Retinal pigment epithelial cell (primary cell): ENCODE data around the gene CLEC1A.

Source experiments
- DNase-seq: peaks from one replicate; pipeline ENCODE4 v3.0.0-alpha.2; 2010; ENCODE audit warnings: low read depth
- H3K4me3 ChIP-seq: 2 replicates; pipeline ENCODE4 v1.5.1; 2011; ENCODE audit warnings: mild to moderate bottlenecking, low read length, control low read depth, moderate library complexity
- TF ChIP-seq, protein P1 (sequence below): conservative IDR thresholded peaks from 2 replicates; pipeline ENCODE4 v1.5.1; 2011; ENCODE audit warnings: low read depth, low read length, control low read depth, inconsistent platforms

The CLEC1A gene

DNA sequence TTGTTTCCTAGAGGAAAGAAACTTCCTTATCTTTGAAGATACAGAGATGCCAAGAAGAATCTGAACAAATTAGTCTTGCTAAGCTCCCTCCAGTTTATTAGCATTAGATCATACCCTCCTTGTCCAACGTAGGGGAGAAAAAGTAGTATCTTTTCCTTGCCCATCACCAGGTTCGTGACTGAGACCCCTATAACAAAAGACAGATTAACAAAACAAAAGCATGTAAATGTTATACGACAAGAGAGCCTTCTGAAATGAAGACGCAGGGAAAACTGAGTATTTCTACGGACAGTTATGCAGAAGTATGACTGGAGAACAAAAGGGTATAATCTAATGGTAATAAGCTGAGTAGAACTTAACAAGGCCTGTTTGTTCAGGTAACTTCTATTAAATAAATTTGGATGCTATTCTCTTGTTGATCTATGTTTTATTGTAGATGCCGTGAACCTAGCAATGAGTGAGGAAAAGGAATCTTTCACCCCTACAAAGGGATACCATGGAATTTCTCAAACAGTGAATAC lies 34.1 kb upstream of the CLEC1A start:
- no peak for DNase-seq
- TF ChIP-seq, protein P1, sequence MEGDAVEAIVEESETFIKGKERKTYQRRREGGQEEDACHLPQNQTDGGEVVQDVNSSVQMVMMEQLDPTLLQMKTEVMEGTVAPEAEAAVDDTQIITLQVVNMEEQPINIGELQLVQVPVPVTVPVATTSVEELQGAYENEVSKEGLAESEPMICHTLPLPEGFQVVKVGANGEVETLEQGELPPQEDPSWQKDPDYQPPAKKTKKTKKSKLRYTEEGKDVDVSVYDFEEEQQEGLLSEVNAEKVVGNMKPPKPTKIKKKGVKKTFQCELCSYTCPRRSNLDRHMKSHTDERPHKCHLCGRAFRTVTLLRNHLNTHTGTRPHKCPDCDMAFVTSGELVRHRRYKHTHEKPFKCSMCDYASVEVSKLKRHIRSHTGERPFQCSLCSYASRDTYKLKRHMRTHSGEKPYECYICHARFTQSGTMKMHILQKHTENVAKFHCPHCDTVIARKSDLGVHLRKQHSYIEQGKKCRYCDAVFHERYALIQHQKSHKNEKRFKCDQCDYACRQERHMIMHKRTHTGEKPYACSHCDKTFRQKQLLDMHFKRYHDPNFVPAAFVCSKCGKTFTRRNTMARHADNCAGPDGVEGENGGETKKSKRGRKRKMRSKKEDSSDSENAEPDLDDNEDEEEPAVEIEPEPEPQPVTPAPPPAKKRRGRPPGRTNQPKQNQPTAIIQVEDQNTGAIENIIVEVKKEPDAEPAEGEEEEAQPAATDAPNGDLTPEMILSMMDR: no peak
- H3K4me3 ChIP-seq: no peak overlapping the region

DNA sequence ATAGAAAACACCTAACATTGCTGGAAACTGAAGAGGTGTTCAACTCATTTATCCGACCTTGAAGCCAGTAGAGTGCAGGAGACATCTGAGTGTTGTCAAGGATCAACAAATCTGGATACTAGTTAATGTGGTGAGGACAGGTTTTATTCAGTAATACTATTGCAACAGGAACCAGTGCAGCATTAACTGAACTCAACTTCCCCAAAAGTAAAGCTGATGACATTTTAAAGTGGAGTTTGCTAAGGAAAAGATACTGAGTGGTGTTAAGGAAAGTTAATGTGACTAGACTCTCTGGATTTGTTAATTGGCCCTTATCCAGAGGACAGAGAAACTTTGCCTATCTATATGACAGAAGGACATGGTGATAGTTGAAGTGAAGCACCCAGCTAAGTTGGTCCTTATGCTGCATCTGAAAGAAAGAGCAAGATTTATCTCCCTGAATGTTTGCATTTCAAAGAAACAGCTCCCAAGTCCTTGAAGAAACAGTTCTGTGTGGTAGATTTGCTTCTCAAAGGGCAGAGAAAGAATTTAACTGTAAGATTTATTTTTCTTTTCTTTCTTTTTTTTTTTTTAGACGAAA lies 32.4 kb upstream of the CLEC1A start:
- no peak overlapping the region for H3K4me3 ChIP-seq
- no peak for DNase-seq
- TF ChIP-seq, protein P1: no peak

DNA sequence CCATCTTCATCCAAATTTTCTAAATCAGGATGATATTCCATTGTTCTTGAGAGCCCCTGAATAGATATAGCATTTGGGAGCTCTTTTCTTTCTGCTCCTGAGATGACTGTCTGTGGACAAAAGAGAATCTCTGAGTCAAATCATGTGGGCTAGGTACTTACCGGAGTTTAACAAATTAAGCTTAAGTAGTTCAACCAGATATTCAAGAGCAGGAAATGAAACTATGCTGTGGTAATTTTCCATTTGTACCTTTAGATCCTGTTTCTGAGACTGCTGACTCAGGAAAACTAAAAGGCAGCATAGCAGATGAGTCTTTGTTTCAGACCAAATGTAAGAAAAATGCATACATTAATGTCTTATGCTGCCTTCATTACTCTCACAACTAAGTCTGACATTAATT lies 31.3 kb upstream of the CLEC1A start, which contains the start of gene CLEC7A:
Gene CLEC7A (minus strand): TSS at position 158 of the 400 bp plus-strand sequence. CDS start 117 bp downstream, at position 41.
- TF ChIP-seq, protein P1: no peak
- no peak within 1 kb of the TSS for H3K4me3 ChIP-seq
- no peak for DNase-seq

DNA sequence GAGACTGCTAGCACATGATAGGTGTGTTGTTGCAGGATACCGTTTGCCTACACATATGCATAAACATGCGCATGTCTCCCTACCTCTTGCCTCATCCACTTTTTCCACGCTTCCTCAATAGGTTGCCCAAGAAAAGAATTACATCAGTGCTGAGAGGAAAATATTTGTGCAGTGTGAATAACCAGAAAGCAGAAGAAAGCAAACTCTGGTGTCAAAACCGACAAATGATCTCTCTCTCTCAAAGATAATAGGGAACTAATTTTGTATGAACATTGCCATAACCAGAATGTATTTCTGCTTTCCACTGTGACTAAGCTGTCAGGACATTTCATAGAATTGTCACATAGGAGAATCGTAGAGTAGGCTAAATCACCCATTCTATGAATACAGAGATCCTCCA lies 29.9 kb upstream of the CLEC1A start:
- no peak for DNase-seq
- TF ChIP-seq, protein P1: no peak
- H3K4me3 ChIP-seq: no peak overlapping the region

DNA sequence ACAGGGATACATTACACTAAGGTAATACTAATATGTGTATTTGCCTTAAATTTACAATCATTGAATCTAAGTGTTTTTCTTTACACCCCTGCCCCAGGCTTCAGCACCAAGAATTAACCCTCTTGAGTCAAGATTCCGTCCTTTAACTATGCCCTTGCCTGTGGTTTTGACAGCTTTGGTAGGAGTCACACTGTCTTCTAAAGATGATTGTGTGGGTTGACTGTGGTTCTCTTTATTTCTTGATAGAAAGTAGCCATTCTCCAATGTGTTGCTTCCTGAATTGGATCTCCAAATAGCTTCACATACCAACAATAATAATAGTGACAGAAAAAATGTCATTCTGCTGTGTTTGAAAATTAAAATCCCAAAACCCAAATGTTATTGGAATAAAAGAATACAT lies 27.6 kb upstream of the CLEC1A start:
- H3K4me3 ChIP-seq: no peak overlapping the region
- TF ChIP-seq, protein P1: no peak
- DNase-seq: no peak

DNA sequence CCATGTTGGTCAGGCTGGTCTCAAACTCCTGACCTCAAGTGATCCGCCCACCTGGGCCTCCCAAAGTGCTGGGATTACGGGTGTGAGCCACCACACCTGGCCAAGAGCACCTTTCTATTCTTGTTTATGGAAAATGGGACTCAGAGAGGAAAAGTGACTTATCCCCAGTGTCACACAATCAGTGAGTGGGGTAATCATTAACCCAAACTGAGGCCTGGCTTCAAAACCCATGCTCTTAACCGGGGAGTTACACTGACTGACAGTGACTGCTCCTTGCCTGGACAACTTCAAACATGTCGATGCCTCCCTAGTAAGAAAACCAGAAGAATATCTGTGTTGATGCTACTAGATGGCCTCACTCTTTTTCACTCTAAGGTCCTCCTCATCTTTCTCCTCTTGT lies 23.9 kb upstream of the CLEC1A start:
- H3K4me3 ChIP-seq: no peak overlapping the region
- DNase-seq: no peak
- TF ChIP-seq, protein P1: no peak

DNA sequence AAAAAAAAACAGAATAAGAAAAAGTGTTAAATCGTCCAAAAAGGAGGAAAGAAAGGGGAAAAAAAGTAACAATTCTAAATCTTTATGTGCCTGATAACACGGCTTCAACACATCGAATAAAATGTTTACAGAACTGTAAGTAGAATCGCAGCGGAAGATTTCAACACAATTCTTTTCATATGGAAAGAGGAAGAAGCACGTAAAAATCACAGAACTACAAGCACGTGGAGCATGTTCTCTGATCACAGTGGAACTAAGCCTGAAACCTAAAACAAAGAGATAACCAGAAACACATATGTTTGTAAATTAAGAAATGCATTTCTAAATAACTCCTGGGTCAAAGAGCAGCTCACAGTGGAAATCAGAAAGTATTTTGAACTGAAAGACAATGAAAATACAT lies 22.5 kb upstream of the CLEC1A start:
- no peak for DNase-seq
- TF ChIP-seq, protein P1: no peak
- no peak overlapping the region for H3K4me3 ChIP-seq
